Right lobe of liver (tissue), 4 donors: ENCODE results near the gene SLC17A7.

Experiments
- CTCF ChIP-seq, 4 donors: fragments of 200-600 bp in 3 of 4; fragments of 450-650 bp in 1 of 4; IDR thresholded peaks; one replicate each; pipeline versions ENCODE4 v1.5.1 to v1.8.0; 2016 to 2022; ENCODE audit warnings: antibody characterized with exemption in 4 of 4, mild to moderate bottlenecking in 2 of 4
- POLR2A ChIP-seq: fragments of 450-650 bp; IDR thresholded peaks from one replicate; pipeline ENCODE4 v1.6.1; 2017; ENCODE audit warnings: antibody characterized with exemption, mild to moderate bottlenecking
- donor health status: DM: no; HTN: no; CAD: no.
- donor health status: DM: no; HTN: no; CAD: no.
- donor health status: DM: no; HTN: yes; CAD: no.

DNA sequence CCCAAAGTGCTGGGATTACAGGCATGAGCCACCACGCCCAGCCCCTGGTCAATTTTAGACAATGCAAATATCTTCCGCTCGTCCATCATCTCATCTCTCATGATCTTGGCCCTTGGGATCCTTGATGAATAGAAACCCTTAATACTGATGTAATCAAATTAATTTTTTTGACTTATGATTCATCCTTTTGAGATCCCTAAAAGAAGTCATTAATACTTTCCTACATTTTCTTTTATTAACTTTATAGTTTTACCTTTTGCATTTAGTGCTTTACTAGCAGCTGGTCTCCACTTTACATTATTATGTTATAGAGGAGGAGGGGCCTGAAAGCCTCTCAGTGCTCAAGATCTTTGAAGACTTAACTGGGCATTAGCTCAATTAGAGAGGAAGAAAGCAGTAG lies 60.9 kb downstream of the SLC17A7 start:
- TF ChIP-seq CTCF (IDR thresholded peaks at IDR 0.05) = no peak
- no peak for TF ChIP-seq POLR2A
